Endometrial microvascular endothelial cells (primary cell): ENCODE data around the gene MCM9. TPM values are rescaled to one million over a fixed set of nuclear protein-coding genes. Genes with fewer than 3 reads are reported as not detected.
"Not testable (repeated sequence)": the region's sequence is repeated elsewhere in the genome, so short reads cannot be mapped to it uniquely, and the experiment has no call there.

Experiments used
- in situ Hi-C: cut with HindIII; loops from 2 replicates; pipeline ENCODE4 v1.10.0; 2017; ENCODE audit warnings: low sequenced_read_pairs, low pct_unique_long_range_greater_than_20kb; ENCODE audit errors: inconsistent ontology term
- total RNA-seq: library from RNA; depleted of rRNA; stranded (reverse); fragments of >200 nt; gene quantifications from one replicate; pipeline ENCODE4 v1.2.3, GENCODE V29; 2015; ENCODE audit errors: inconsistent ontology term

MCM9 gene
- total RNA-seq, 1 donor from 2014 or later, result 12.9 TPM

- in situ Hi-C loops, result no loop called here
Observed at GRCh38 chr6:118786596-118787453, 148.1 kb downstream of the MCM9 start.

DNA sequence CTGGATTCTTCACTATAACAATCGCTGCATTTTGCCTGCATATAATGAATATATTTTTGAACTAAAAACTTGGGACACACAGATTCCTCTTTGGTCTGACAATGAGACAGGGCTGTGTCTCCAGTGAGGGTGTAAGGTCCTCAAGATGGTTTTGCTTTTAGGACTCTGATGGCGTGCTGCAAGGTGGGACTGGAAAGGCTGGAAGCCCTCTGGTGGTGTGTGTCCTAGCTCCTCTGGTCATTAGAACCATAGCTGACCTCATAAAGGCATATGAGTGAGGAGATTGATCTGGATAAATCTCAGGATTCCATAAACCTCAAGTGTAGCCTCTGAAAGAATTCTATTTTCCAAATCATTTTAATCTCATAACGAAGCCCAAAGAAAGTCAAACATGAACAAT is 149.4 kb downstream of the MCM9 start:
- in situ Hi-C loops, result no loop called here

GRCh38 chr6:118784641-118785164 is 150.3 kb downstream of the MCM9 start:
- in situ Hi-C loops, result no loop called here

DNA sequence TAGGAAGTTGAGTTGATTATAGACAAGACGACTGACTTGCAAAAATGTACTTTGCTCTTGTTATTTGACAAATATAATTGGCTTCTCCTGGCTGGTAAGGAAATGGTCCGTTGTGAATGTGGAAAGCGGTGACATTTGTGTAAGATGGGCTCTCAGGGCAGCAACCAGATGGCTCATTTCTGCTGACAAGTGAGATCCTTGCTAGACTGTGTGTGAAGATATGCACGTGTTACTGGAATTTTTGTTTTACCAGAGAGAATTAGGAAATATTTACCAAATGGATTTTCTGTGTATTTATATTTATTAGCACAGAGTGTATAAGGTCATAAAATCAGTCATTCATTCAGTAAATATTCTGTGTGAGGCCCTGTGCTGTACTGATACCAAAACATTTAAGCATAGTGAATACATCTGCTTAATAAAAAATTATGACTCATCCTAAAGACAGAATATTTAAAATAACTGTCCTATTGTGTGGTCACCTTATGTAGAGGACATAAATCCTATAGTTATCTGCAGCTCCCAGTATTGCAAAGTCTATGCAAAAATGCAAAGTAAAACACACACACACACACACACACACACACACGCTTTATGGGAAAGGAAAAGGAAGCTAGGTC is 150.9 kb downstream of the MCM9 start:
- in situ Hi-C loops, result no loop called here

DNA sequence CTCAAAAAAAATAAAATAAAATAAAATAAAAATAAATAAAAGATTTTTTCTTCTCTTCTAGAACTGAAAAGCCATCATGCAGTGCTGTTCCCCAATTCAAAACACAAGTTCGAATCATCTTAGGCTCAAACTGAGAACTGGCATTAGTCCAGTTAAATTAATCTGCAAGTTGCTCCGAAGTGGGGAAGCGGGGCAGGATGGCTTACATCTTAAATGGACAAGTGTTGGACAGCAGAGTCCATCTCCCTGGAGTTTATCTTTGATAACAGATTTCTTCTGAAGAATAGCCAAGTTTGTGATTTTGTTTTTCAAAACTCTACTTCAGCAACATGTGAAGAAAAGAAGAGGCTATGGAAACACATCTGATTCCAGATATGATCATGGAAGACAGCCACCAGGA is 152.3 kb downstream of the MCM9 start:
- in situ Hi-C loops, result no loop called here

DNA sequence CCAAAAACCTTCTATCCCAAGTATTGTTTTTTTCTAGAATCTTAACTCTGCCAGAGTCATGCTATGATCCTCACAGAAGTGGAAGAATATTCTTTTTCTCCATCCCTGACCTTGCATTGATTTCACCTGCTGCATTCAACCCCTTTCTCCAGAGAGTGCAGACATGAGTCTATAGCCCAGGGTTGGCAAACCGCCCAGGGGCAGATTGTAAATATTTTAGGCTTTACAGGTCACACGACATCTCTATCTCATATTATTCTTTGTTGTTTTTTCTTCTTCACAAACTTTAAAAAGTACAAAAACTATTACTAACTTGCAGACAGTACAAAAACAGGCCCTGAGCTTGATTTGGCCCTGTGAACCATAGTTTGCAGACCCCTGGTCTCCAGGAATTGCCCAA is 153.1 kb downstream of the MCM9 start:
- in situ Hi-C loops, result no loop called here

DNA sequence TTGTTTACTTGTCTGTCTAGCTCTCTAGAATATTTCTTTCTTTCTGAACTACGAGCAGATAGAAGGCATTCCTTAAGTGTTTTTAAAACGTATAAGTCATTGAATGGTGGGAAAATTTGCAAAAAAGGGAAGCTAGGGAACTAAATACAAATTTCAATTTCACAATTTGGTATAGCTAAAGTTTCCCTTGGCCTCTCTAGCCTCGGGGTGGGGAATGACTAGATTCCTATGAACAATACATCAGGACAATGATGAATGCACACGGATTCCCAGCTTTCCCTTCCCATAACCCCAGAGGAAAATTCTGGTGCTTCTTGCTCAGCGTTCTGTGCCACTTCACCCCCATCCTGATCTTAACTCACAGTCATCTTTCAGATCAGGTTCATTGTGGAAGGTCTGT is 154.3 kb downstream of the MCM9 start:
- in situ Hi-C loops, result no loop called here

- in situ Hi-C loops, result no loop called here
Observed at GRCh38 chr6:118776607-118777549, 158.1 kb downstream of the MCM9 start.

DNA sequence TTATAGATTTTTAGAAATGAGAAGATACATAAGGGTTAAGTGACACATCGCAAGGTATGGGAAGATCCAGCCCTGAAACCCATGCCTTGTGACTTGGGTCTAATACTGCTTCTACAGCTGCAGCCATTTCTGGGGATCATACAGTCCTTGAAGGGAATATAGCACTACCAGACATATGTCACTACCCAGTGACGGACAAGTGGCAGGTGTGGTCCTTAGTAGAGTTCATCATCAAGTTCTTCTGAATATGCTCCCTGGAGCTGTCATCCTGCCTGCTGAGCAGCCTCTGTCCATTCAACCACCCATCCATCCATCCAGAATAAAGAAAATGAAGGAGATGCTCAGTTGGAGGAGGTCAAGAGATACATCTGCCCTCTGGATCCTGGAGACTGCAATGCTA is 159.6 kb downstream of the MCM9 start:
- in situ Hi-C loops, result no loop called here

DNA sequence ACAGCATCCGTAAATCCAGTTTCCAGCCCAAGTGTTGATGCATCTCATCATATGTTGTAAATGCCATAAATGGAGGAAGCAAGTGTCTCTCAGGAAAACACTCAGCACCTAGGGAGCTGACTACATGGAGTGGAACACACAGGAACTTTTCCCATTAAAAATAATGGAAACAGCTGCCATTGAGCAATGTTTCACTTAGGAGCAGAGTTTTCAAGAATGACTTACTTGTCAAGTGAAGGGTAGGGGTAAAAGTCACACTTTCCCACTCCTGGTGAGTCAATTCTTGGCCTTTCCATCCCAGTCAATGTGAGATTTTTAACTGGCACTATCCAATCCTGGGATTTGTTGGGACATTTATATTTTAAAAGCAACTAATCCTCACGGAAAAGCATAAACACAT is 160.4 kb downstream of the MCM9 start:
- in situ Hi-C loops, result no loop called here

DNA sequence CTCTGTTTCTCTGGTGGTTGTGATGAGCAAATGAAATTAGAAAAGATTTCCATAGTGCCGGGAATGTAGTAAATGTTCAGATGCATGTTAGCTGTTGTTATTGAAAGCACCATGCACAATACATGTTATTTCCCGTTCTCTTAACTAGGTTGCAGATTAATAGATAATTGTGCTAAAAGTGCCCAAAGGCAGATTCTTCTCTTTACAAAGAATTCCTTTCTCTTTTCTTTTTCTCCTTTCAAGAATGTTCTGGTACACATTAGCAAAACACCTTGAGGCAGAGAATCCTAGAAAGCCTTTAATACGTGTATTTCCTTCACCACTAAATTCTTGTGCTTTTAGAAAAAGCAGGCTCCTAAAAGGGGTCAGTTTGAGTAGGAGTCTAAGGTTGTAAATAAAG is 162.1 kb downstream of the MCM9 start:
- in situ Hi-C loops, result no loop called here

- in situ Hi-C loops, result no loop called here
Observed at GRCh38 chr6:118771253-118771652, 163.7 kb downstream of the MCM9 start.

- in situ Hi-C loops, result no loop called here
Observed at GRCh38 chr6:118770835-118771234, 164.1 kb downstream of the MCM9 start.

DNA sequence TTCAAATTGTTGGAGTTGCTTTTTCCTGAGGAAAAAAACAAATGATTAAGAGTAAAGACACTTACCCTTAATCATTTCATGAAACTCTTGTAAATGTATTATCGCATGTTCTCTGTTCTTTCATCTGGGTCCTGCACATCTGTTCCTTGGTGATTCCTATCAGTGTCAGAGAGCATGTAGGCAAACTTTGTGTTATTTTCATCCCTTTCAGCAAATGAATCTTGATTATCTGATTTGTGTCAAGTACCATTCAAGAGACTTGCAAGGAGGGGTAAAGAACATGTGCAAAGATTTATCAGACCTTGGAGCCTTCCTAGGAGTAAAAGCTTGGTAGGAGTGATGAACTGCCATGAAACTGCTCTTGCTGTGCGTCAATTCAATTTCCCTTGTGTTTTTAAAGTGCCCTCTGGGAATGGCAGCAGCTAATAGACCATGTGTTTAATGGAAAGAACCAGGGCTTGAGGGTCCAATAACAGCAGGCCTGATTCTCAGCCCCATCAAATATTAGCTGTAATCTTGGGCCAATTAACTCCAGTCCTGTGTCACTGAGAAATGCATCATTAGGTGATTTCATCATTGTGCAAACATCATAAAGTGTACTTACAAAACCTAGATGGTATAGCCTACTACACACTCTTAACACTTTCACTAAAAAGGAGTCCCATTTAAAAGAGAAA is 164.7 kb downstream of the MCM9 start:
- in situ Hi-C loops, result no loop called here

- in situ Hi-C loops, result no loop called here
Observed at GRCh38 chr6:118768904-118769325, 166.0 kb downstream of the MCM9 start.

DNA sequence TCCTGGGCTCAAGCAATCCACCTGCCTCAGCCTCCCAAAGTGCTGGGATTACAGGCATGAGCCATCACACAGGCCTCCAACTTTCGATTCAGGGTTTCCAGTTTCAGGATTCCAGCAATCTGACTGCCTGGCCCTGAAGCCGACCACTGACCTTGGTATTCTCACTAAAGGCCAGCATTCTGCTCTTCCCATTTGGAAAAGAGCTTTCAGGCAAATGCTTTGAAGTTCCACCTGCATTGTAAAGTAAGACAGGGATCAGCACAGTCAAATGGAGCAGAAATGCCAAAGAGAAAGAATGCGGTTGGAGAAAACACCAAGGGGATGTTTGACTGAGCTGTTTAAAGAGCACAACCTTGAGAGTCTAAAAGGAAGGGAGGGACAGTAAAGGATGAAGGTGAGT is 166.5 kb downstream of the MCM9 start:
- in situ Hi-C loops, result no loop called here

GRCh38 chr6:118765316-118765715 is 169.6 kb downstream of the MCM9 start:
- in situ Hi-C loops, result not testable (repeated sequence)

DNA sequence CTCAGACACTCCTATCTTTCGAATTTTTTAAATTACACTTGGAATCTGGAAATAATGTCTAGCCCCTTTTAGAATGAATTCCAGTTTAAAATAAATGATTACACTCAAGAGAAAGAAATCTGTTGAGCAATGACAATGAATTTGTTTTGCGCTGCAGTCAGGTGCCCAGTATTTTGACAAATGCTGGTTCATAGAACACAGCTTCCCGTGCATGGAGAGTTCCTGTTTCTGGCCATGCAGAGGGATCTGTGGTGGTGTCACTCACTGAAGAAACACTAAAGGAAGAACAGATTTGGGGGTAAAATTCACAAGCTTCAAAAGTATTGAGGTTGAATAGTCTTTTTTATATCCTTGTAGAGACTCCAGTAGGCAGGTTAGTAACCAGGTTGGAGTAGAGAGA is 170.2 kb downstream of the MCM9 start:
- in situ Hi-C loops, result no loop called here
